COLO829 (cell line): ENCODE results near the gene ACAP1.

Source experiments
- DNase-seq: peaks from one replicate; pipeline ENCODE4 v3.0.0; 2012; ENCODE audit warnings: low spot score

ACAP1 gene, protein sequence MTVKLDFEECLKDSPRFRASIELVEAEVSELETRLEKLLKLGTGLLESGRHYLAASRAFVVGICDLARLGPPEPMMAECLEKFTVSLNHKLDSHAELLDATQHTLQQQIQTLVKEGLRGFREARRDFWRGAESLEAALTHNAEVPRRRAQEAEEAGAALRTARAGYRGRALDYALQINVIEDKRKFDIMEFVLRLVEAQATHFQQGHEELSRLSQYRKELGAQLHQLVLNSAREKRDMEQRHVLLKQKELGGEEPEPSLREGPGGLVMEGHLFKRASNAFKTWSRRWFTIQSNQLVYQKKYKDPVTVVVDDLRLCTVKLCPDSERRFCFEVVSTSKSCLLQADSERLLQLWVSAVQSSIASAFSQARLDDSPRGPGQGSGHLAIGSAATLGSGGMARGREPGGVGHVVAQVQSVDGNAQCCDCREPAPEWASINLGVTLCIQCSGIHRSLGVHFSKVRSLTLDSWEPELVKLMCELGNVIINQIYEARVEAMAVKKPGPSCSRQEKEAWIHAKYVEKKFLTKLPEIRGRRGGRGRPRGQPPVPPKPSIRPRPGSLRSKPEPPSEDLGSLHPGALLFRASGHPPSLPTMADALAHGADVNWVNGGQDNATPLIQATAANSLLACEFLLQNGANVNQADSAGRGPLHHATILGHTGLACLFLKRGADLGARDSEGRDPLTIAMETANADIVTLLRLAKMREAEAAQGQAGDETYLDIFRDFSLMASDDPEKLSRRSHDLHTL

DNA sequence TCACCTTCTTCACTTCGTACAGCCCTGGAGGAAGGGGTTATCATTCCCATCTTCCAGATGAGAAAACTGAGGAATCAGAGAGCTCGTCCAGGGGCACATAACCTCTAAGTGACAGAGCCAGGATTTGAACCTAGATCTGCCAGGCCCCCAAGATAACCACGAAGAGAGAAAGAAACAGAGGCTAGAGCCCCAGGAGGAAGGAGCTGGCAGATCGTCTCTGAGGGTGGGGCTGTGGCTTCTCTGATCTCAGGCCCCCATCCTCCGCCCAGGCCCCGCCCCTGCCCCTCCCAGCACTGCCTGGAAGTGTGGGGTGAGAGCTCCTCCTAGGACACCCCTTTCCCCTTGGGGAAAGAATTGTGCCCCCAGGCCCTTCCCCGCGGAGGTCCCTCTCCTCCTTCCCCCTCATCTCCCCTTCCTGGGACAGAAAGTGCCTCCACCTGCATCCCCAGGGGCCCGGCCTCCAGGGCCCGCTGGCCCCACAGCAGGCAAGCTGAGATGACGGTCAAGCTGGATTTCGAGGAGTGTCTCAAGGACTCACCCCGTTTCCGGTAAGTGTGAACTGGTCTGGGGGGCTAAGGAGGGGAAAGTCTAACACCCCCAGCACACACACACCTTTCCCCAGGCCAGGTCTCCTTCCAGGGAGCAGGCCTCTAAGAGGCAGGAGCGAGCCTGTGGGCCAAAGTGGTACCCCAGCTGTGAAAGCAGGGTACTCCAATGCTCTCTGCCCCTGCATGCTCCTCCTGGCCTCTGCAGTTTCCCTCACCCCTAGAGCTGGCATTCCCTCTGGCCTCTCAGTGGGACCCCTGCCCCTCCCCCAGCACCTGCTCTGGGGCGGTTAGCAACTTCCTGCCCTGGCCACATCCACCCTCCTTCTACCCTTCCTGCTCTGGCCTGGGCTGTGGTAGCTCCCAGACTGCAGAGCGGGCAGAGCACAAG is at the start of gene ACAP1:
Gene ACAP1, plus strand, starts transcription at position 290 of the 936 bp plus-strand sequence. Its CDS starts 206 bp downstream, at position 496.
- DNase-seq = no peak

GRCh38 chr17:7289256-7290032 is 46.9 kb upstream of the ACAP1 start:
- no peak for DNase-seq

- DNase-seq = no peak
Observed at GRCh38 chr17:7290166-7290565, 46.2 kb upstream of the ACAP1 start.

GRCh38 chr17:7290685-7291084 is 45.6 kb upstream of the ACAP1 start:
- no peak for DNase-seq

DNA sequence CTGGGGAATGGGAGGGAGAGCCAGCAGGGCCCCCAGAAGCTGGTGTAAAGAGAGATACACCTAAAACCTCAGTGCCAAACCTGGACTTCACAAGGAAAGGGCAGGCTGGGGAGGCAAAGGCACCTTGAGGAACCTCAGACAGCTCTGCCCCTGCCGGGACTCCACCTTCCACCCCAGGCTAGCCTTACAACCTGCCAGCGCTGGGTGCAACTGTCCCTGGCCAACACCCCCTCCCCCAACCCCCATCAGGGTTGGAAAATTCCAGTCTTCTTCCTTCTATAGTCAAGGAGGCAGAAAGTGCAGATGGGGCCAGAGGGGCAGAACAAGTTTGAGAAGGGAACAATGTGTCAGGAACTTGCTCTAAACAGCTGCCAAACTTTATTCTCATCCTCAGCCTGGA is 44.1 kb upstream of the ACAP1 start:
- no peak for DNase-seq

- no peak for DNase-seq
Observed at GRCh38 chr17:7292729-7293128, 43.6 kb upstream of the ACAP1 start.

DNA sequence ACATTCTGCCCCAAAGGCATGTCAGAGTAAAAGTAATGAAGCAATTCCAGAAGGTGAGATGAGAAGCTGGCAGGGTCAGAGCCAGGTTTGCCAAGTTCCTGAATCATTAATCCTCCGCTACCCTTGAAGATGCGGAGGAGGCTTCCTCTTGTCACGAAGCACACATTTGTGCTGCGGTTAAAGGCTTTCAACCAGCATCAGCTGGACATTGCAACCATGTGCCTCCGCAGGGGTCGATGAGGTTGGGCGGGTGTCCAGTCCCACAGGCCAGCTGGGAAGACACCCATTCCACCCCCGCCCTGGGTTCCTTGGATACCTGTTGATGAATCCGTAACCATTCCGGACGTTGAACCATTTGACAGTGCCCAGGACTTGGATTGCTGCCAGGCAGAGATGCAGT is 43.2 kb upstream of the ACAP1 start:
- DNase-seq = no peak

DNA sequence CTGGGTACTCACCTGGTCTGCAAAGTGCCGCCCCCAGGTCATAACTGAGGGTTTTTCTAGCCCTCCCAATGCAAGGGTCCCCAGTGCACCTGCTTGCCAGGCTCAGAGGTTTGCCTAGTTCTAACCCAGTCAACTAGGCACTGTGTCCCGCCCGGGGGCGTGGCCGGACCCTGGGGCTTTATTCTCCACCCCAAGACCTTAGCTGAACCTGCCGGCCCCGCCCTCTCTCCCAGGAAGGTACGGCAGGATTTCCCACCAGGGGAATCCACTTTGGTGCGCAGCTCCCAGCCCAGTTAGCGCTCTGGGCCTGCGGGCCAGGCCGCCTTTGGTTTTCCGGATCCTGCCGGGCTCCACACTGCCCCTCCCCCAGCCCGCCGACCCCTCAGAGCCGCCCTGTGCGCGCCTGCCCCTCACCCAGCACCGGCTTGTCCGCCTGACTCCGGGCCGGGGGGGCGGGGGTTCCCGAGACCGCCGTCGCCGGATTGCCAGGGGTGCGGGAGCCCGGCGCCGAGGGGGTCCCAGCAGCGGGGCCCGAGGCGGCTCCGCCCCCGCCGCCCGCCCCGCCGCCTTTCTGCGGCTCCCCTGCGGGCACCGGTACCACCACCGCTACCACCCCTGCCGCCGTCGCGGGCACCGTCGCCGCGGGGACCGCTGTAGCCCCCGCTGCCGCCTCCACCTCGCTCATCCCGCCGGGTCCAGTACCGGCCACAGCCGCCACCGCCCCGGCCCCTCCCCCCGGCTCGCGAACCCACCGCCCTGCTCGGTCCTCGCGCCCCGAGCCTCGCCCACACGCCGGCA is 42.3 kb upstream of the ACAP1 start:
- DNase-seq = no peak

DNA sequence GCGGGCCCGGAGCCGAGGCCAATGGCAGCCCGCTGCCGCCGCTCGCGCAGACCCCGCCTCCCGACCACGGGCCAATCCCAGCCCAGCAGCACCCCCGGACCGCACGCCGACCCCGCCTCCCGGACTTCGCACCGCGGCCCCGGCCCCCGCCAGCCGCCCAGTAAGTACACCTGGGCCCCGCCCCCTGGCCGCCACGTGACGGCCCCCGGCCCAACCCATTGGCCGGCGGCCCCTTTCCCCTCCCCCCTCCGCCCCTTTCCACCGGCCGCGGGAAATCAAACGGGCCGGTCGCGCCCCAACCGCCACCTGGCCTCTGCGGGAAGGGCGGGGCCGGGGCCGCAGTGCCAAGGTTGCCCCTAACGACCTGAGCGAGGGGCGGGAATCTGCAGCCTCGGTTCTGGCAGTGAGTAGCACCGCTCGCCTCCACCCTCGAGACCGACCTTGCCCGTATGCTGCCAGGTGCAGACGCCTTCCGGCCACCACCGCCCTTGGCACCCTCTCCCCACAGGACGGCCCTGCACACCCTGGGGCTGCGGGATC is 41.6 kb upstream of the ACAP1 start, which contains the start of gene YBX2:
Gene YBX2, minus strand, starts transcription at position 26 of the 540 bp plus-strand sequence. CDS start 139 bp downstream, outside the sequence.
- peak; percentile 62 for DNase-seq

GRCh38 chr17:7295230-7296180 is 40.8 kb upstream of the ACAP1 start:
- no peak for DNase-seq

DNA sequence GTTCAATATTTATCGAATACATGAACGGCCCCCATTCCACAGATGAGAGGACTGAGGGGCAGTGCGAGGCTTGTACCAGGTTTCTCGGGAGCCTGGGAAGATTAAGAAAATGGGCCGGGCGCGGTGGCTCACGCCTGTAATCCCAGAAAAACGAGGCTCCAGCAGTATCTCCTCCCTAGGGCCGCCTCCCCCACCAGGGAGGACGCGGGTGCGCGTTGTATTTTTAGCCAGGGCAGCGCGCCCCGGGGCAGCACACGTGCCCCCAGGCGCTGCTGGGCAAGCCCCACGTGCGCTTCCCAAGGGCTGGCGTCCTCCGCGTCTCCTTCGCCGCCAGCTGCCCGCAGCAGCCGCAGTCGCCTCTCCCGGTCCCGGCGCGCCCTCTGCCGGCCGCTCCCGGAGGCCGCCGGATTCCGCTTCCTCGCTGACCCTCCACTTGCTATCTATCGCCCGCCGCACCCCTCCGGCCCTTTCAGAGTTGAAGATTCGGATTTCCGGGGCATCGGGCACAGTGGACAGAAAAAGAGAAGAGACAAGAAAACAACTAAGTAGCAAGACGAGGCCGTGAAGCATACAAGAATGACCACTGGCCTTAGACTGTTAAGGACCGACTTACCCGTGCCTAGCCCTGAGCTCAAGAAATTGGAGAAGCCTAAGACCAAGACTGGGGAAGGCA is 40.0 kb upstream of the ACAP1 start:
- peak; percentile 70 for DNase-seq

GRCh38 chr17:7304179-7304578 is 32.1 kb upstream of the ACAP1 start:
- DNase-seq = no peak

- DNase-seq = peak; percentile 100
Observed at GRCh38 chr17:7306911-7307685, 29.2 kb upstream of the ACAP1 start, which contains the start of gene EIF5A. Gene EIF5A (plus strand): TSS chr17:7307628. CDS start chr17:7309636, 2,008 bp downstream.

- DNase-seq = no peak
Observed at GRCh38 chr17:7307686-7308624, 28.4 kb upstream of the ACAP1 start.

DNA sequence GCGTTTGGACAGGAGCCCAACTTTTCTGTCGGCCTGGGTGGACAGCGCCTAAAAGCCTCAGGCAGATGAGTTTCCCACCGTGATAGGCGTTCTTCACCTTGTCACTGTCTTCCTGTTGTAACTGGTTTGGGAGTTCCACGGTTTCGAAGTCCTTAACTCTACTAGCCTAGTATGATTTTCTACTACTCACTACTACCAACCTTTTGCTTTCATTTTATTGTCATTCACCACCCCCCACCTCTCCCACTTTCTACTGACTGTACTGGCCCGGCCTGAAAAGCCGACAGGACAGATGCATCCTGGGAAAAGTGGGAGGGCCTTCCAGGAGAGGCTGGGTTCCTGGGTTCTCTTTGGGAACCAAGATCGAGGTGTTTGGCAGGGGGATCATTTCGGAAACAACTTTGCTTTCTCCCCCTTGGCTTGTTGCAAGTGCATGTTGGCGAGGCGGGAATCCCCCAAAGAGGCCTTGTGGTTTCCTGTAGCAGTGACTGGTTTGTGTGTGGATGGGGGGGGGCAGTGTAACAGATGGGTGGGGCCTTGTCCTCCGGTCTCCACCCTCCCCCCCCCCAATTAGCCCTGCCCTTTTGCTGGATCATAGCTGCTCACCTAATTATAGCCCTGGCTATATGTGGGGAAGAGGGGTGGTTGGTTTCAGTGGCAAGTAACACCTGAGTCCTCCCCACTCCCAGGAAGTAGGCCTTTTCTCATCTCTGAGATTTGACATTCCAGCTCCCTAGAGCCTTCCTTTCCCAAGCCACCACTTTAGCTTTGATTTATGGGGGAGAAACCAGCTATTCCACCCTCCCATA is 27.5 kb upstream of the ACAP1 start:
- peak; percentile 73 for DNase-seq
